ENCODE data around the gene CADM2.
"Not testable (repeated sequence)": the region's sequence is repeated elsewhere in the genome, so short reads cannot be mapped to it uniquely, and the experiment has no call there.

The CADM2 gene

GRCh38 chr3:85846940-85847339 lies 888.2 kb downstream of the CADM2 start:
- DNase-seq, result no peak

GRCh38 chr3:85851071-85851470 lies 892.3 kb downstream of the CADM2 start:
- no peak for DNase-seq

- DNase-seq, result no peak
Observed at GRCh38 chr3:85853805-85854204, 895.0 kb downstream of the CADM2 start.

- no peak for DNase-seq
Observed at GRCh38 chr3:85862893-85863455, 904.2 kb downstream of the CADM2 start.

- DNase-seq, result no peak
Observed at GRCh38 chr3:85864896-85865295, 906.1 kb downstream of the CADM2 start.

- no peak for DNase-seq
Observed at GRCh38 chr3:85867072-85867471, 908.3 kb downstream of the CADM2 start.

GRCh38 chr3:85875589-85875988 lies 916.8 kb downstream of the CADM2 start:
- no peak for DNase-seq

- DNase-seq, result no peak
Observed at GRCh38 chr3:85877631-85878030, 918.8 kb downstream of the CADM2 start.

- DNase-seq, result no peak
Observed at GRCh38 chr3:85881833-85882393, 923.1 kb downstream of the CADM2 start.

GRCh38 chr3:85890043-85890555 lies 931.3 kb downstream of the CADM2 start:
- DNase-seq, result no peak

GRCh38 chr3:85903434-85903833 lies 944.6 kb downstream of the CADM2 start:
- no peak for DNase-seq

- DNase-seq, result no peak
Observed at GRCh38 chr3:85912980-85913379, 954.2 kb downstream of the CADM2 start.

- no peak for DNase-seq
Observed at GRCh38 chr3:85922374-85922773, 963.6 kb downstream of the CADM2 start.

GRCh38 chr3:85930718-85931117 lies 971.9 kb downstream of the CADM2 start:
- DNase-seq, result no peak

GRCh38 chr3:85933326-85933725 lies 974.5 kb downstream of the CADM2 start:
- DNase-seq, result no peak

- DNase-seq, result no peak
Observed at GRCh38 chr3:85935171-85935570, 976.4 kb downstream of the CADM2 start.

GRCh38 chr3:85939074-85939482 lies 980.3 kb downstream of the CADM2 start:
- no peak for DNase-seq

GRCh38 chr3:85950435-85950834 lies 991.6 kb downstream of the CADM2 start:
- DNase-seq, result no peak

- DNase-seq, result no peak
Observed at GRCh38 chr3:85960793-85961192, 1002.0 kb downstream of the CADM2 start.

- DNase-seq, result no peak
Observed at GRCh38 chr3:85977615-85978338, 1019.0 kb downstream of the CADM2 start.

GRCh38 chr3:85979034-85979433 lies 1020.2 kb downstream of the CADM2 start:
- no peak for DNase-seq

GRCh38 chr3:85989581-85989980 lies 1030.8 kb downstream of the CADM2 start:
- not testable (repeated sequence) for DNase-seq

- DNase-seq, result no peak
Observed at GRCh38 chr3:86029590-86029989, 1070.8 kb downstream of the CADM2 start.

GRCh38 chr3:86037916-86038315 lies 1079.1 kb downstream of the CADM2 start:
- no peak for DNase-seq
